ENCODE data around the gene IL16.

DNA sequence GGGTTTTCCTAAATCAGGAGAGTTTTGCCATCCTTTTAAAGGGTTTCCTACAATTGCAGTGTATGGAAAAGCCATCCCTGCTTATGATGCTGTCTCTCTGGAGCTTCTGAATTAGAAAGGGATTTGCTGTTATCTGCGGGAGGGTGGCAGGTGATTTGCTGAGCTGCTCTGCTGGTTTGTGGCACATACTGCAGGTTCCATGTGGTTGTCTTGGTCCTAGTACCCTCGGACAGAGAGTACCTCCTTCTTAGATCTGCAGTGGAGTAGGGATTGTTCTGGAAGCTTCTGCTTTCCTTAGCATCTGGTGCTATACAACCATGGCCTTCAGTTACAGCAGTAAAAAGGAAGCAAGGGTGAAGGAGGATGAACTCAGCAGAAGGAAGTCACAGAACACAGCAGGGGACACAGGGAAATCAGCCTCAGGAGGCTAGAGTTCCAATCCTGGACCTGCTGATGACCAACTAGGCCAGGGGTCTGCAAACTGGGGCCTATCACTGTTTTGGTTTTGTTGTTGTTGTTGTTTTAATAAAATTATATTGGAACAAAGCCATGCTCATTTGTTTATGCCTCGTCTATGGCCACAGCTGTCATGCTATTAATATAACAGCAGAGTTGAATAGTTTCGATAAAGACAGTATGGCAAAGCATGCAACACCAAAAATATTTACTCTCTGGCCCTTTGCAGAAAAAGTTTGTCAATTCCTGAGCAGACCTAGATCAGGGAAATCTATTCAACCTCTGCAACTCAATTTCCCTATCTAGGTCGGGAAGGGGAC lies 87.8 kb downstream of the IL16 start:
- no peak for TF ChIP-seq POLR2A (IDR thresholded peaks at IDR 0.05)
- TF ChIP-seq, protein P1, sequence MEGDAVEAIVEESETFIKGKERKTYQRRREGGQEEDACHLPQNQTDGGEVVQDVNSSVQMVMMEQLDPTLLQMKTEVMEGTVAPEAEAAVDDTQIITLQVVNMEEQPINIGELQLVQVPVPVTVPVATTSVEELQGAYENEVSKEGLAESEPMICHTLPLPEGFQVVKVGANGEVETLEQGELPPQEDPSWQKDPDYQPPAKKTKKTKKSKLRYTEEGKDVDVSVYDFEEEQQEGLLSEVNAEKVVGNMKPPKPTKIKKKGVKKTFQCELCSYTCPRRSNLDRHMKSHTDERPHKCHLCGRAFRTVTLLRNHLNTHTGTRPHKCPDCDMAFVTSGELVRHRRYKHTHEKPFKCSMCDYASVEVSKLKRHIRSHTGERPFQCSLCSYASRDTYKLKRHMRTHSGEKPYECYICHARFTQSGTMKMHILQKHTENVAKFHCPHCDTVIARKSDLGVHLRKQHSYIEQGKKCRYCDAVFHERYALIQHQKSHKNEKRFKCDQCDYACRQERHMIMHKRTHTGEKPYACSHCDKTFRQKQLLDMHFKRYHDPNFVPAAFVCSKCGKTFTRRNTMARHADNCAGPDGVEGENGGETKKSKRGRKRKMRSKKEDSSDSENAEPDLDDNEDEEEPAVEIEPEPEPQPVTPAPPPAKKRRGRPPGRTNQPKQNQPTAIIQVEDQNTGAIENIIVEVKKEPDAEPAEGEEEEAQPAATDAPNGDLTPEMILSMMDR (IDR thresholded peaks at IDR 0.05): no peak
